Activated CD4-positive, alpha-beta T cell treated with anti-CD3 and anti-CD28 coated beads, Interleukin-2, Interleukin-6, amounts not matched to agents 100 ng/mL and 50 ng/mL, durations not matched to agents 16 hours and 8 hours (primary cell): ENCODE data around the gene AP5S1.
"Not testable (repeated sequence)": the region's sequence is repeated elsewhere in the genome, so short reads cannot be mapped to it uniquely, and the experiment has no call there.

Experiments used
- DNase-seq: peaks from one replicate; pipeline ENCODE4 v3.0.0-alpha.2; 2020

The AP5S1 gene

DNA sequence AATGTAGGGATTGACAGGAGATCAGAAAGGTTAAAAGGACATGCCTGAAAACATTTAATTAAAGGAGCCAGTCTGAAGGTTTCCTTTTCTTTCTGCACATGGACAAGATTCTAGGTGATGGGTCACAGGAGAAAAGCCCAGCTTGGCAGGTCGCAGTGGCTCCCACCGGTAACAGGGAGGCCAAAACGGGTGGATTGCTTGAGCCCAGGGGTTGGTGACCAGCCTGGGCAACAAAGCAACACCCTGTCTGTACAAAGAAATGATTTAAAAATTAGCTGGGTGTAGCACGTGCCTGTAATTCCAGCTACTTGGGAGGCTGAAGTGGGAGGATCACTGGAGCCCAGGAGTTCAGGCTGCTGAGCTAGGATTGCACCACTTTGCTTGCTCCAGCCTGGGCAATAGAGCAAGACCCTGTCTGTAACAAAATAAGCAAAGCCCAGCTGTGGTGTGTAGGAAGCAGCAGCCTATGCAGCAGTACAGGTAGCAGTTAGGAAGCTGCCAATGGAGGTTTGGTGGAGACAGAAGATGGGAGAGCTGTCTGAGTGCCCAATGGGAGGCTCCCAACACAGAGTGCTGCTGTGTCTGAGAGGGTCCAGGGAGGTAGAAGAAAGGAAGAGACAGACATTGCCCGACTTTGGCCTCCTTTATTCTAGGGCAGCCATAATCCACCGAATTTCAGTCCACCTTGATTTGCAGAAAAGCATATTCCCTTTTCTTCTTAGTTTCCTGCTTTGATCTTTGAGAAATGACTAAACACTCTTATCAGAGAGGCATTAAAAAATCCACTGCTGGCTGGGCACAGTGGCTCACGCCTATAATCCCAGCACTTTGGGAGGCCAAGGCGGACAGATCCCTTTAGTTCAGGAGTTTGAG, 7.1 kb upstream of the AP5S1 start:
- DNase-seq, result no peak

DNA sequence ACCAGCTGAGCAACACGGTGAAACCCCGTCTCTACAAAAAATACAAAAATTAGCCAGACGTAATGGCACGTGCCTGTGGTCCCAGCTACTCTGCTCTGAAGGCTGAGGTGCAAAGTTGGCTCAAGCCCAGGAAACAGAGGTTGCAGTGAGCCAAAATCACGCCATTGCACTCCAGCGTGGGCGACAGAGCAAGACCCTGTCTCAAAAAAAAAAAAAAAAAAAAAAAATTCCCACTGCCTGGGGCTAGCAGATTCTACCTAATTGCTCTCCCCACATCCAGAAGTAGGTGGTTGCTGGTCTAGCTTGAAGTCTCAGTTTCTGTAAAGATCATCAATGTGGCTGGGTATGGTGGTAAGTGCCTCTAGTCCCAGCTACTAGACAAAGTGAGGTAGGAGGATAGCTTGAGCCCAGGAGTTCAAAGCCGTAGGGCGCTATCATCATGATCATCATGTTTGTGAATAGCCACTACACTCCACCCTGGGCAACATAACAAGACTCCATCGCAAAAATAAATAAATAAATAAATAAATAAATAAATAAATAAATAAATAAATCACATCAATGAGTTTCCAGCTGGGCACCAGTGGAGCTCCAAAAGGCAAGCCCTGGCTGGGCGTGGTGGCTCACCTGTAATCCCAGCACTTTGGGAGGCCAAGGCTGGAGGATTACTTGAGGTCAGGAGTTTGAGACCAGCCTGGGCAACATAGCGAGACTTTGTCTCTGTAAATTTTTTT, 6.3 kb upstream of the AP5S1 start:
- no peak for DNase-seq

DNA sequence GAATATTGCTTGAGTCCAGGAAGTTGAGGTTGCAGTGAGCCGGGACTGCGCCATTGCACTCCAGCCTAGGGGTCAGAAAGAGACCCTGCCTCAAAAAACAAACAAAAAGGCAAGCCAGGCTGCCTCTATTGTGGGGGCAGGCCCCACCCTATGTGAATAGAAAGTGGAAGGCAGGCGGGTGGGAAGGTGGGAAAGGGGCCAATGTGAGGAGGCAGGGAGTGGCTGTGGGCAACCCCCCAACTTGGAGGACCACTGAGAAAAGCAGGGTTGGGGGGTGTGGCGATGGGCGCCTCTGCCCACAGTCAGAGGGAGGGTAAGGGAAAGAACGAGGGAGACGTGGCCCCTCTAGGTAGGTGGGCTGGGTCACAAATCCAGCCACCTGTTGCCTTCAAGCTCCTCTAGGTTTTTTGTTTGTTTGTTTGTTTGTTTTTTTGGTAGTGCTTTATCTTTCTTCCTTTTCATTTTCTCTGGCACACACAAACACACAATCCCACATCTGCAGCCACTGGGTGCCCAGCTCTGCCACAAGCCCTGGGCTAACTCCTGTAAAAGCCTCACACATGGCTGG, 5.3 kb upstream of the AP5S1 start:
- DNase-seq, result no peak

DNA sequence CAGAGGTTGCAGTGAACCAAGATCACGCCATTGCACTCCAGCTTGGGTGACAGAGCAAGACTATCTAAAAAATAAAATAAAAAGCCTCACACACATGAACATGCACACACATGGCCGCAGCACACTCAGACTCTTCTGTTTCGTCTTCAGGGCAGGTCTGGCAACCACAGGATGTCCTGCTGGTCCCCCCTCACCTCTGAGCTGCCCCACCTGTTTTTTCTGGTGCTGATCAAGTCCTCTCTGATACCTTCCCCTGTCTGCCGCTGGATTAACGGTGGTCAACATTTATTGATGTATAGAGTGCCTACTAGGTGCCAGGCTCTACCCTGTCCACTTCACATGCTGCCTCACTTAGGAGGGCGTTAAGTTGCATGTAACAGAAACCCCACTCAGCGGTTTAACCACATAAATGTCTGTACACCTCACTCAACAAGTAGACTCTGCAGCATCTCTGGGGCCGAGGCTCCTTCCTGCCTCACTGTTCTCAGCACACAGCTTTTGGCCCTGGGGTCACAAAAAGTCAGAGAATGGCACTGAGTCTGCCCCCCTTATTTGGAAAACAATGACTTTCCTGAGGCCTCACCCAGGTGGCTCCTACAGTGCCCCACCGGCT, 4.5 kb upstream of the AP5S1 start:
- peak; percentile 56 for DNase-seq

DNA sequence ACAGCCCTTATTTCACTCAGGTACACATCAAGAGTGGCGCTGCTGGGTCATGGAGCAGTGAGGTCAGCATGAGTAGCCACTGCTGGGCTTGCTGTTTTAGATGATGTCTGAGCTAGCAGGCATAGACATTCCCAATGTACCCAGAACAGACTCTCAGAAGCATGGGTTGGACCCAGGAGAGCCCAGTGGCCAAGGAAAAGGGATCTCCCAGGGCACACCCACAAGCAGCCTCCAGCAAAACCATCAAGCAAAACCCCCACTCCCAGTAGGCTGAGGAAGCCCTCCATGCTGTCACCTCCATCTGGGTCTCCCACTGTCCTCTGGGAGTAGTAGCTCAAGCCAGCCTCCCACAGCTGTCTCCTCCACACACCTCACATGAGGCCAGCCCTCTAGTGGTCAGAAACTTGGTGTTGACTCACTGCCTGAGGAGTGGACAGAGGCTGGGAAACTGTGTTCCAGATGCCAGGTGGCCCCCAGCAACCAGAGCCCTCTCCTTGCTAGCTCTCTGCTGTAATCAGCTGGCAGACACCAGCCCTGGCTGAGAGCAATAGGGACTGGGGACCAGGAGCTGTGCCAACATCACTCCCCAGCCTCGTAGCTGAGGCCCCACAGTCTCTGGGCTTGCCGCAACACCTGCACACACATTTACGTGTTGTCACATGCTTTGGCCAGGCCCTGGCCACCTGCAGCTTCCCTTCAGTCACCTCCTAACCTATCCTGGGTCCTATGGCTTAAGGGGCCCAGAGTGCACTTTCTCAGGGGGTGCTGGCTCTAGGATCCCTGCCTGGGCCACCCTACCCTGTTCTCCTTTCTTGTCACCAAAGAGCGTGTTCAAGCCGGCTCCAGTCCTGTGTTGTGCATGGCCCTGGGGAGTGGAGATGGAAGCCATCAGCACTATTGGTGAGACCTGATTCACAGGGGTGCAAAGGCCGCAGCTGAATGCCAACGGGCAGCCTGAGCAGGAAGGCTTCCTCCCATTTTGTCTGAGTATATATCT, 1.9 kb upstream of the AP5S1 start:
- DNase-seq, result peak; percentile 36

DNA sequence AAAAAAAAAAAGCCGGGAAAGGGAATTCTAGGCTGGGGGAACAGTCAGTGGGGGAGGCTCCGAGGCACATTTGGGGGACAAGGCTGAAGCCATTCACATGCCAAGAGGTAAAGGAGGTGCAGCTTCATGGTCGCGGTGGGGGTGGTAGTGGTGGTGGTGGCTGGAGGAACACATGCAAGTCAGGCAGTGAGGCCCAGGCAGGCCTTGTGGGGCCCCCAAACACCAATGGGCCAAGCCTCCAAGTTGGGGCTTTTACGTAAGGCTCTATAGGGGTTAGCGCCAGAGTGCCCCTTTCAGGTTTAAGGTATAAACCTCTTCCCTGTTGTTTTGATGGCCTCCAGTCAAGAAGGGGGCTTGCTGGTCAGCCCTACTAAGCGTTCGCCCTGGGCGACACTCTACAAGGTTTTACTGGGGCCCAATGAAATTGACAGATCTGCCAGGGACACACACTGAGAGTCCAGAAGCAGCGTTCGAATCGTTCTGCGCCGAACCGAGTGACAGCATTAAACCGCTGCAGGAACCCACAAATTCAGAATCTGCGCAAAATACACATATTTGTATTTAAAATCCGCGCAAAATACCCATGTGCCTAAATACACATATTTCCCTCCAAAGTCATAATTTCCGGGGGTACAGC, 818 bp upstream of the AP5S1 start:
- no peak for DNase-seq

DNA sequence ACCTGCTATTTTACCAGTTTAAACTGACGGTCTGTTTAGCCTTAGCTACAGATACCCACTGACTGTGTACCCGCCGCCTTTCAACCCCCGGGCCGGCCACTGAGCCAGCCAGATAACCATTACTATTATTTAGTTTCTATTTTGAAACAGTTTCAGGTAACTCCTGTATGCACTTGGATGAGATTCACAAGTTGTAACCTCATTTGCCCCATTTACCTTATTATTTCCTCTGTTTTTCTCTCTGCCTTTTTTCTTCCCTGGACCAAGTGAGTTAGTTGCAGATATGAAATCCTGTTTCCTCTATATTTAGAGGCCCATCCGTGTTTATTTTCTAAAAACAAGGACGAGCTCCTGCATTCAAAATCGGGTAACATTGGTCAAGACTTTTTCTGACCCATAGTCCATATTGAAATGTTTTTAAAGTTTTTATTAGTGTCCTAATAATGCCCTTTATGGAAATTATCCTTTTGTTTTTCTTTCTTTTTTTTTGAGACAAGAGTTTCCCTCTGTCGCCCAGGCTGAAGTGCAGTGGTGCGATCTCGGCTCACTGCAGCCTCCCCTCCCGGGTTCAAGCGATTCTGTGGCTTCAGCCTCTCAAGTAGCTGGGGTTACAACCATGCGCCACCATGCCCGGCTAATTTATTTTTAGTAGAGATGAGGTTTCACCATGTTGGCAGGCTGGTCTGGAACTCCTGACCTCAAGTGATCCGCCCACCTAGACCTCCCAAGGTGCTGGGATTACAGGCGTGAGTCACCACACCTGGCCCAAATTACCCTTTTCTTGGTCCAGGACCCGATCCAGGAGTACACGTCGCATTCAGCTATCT, 767 bp downstream of the AP5S1 start:
- no peak for DNase-seq

DNA sequence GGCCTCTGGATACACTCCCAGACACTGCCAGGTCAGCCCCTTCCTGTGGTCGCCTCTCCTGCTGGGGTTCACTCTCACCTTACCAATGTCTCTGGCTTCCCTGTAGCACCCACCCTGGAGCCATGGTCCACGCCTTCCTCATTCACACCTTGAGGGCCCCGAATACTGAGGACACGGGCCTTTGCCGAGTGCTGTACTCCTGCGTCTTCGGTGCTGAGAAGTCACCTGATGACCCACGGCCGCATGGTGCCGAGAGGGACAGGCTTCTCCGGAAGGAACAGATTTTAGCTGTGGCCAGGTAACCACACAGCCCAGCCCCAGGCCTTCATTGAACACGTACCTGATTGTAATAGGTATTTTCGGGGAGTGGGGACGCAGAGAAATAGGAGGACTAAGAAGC, 1.6 kb downstream of the AP5S1 start:
- DNase-seq, result no peak

DNA sequence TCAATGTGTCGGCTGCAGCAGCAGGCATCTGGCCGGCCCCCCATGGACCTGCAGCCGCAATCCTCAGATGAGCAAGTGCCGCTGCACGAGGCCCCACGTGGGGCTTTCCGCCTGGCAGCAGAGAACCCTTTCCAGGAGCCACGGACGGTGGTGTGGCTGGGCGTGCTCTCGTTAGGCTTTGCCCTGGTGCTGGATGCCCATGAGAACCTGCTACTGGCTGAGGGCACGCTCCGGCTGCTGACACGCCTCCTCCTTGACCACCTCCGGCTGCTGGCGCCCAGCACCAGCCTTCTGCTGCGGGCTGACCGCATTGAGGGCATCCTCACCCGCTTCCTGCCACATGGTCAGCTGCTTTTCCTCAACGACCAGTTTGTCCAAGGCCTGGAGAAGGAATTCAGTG, 3.5 kb downstream of the AP5S1 start:
- DNase-seq, result no peak

DNA sequence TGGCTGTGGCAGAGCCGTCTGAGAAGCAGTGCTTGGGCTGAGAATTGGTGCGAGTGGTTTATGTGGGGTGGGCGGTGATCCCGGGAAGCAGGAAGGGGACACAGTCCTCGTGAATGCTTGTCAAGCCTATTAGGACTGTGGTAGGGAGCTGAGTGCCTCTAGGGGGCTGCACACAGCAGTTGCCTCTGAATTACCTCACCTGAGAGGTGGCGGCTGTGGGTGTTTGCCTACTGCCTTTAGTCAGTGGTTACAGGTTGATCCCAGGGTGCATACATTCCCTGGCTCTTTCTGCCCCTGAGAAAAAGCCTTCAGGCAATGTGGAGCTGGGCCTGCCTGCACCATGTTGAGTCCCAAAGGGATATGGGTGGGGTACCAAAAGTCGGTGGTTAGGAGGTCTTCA, 5.2 kb downstream of the AP5S1 start:
- no peak for DNase-seq

DNA sequence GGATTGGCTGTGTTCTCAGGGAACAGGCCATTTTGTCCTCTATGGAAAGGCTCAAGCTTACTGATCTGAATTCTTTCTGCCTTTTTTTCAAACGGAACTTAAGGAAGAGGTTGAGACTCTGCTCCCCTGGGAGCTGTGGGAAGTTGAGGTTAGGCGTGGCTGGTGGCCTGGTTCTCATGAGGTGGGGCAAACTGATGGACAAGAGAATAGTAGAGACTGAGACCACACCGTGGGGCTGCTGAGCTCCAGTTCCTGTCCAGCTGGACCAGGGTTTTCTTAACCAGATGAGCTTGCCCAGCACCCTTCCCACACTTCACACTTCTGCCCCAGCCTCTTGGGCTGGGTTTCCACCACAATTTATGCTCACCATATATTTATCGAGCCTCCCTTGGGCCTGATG, 6.1 kb downstream of the AP5S1 start:
- no peak for DNase-seq

DNA sequence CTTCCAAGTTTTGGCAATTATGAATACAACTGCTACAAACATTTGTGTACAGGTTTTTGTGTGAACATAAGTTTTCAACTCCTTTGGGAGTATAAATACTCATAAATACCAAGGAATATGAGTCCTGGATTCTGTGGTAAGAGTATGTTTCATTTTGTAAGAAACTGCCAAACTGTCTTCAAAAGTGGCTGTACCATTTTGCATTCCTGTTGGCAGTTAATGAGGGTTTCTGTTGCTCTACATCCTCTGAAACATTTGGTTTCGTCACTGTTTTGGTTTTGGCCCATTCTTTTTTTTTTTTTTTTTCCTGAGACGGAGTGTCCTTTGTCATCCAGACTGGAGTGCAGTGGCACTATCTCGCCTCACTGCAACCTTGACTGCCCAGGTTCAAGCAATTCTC, 8.5 kb downstream of the AP5S1 start:
- DNase-seq, result no peak

DNA sequence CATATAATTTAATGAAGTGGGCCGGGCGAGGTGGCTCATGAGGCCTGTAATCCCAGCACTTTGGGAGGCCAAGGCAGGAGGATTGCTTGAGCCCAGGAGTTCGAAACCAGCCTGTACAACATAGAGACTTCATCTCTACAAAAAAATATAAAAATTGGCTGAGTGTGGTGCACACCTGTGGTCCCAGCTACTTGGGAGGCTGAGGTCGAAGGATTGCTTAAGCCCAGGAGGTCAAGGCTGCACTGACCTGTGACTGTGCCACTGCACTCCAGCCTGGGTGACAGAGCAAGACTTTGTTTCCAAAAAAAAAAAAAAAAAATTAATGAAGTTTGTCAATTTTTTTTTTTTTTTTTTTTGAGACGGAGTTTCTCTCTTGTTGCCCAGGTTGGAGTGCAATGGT, 9.5 kb downstream of the AP5S1 start:
- not testable (repeated sequence) for DNase-seq

DNA sequence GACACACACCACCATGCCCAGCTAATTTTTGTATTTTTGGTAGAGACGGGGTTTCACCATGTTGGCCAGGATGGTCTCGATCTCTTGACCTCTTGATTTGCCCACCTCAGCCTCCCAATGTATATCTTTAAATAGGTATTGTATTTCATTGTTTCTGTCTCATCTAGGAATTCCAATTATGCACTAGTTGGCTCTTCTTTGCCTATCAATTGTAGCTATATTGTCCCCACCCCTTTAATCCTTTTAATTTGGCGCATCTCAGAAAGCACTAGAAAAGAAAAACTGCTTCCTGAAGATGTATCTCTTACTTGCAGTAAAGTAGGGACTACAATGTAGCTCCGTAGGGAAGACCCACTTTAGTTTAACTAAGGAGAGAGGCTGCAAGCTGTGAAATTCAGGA, 15.8 kb downstream of the AP5S1 start:
- DNase-seq, result no peak

DNA sequence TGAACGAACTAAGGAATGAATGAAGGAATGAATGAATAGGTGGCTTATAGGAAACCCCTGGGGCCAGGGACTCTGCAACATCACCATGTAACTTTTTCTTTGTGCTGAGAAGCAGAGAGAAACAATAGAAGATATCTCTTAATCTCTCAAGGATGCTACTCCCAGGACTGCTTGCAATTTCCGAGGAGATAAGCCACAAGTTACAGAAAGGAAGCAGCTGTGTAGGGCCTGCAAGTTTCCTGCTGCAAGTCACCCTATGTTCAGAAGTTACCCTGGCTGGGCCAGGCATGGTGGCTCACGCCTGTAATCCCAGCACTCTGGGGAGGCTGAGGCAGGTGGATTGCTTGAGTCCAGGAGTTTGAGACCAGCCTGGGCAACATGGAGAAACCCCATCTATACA, 19.0 kb downstream of the AP5S1 start:
- no peak for DNase-seq

DNA sequence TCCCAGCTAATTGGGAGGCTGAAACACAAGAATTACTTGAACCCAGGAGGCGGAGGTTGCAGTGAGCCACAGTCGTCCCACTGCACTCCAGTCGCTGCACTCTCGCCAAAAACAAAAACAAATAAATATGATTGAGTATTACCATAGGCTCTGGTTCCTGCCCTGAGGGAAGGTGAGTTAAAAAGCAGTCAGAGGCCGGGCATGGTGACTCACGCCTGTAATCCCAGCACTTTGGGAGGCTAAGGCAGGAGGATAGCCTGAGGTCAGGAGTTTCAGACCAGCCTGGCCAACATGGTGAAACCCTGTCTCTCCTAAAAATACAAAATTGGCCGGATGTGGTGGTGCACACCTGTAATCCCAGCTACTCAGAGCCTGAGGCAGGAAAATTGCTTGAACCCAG, 19.9 kb downstream of the AP5S1 start:
- not testable (repeated sequence) for DNase-seq

DNA sequence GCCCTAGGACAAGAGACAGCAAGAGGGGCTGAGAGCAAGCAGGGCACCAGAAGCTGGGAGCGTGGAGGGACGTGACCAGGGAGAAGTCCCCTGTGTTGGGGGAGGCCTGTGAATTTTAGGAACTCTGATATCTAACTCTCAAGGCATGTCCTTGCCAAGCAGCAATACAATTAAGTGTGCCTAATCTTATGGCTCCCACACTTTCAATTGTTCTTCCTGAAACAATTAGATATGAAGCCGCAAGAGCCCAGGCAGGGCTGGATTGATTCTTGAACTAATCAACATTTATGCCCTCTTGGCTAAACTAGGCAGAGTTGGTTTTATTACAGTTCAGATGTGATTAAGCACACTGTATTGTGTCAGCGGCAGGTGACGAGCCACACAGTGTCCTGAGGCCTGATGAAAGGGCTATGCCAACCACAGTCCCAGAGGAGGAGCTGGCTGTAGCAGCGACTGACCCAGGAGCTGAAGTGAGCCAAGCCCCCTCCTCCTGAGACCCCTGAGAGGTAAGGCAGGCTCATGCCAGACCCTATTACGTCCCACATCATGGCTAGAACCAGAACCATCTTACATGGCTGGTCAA, 22.1 kb downstream of the AP5S1 start:
- DNase-seq, result no peak

DNA sequence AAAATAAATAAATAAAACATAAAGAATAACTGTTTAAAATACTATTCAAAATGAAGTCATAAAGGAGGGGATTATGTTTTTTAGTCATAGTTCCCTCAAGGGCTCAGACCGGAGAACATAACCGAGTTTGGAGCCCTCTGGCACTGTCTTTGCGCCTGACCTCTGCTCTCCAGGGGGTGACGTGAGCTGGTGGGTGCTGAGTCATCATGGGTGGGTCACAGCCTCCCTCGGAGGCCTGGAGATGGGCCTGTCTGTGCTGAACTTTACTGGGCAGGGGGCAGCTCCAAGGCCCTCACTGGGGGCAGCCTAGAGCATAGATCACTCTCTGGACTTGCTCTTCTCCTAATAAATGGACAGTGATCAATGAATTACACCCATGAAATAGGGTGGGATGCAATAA, 23.1 kb downstream of the AP5S1 start:
- DNase-seq, result no peak

DNA sequence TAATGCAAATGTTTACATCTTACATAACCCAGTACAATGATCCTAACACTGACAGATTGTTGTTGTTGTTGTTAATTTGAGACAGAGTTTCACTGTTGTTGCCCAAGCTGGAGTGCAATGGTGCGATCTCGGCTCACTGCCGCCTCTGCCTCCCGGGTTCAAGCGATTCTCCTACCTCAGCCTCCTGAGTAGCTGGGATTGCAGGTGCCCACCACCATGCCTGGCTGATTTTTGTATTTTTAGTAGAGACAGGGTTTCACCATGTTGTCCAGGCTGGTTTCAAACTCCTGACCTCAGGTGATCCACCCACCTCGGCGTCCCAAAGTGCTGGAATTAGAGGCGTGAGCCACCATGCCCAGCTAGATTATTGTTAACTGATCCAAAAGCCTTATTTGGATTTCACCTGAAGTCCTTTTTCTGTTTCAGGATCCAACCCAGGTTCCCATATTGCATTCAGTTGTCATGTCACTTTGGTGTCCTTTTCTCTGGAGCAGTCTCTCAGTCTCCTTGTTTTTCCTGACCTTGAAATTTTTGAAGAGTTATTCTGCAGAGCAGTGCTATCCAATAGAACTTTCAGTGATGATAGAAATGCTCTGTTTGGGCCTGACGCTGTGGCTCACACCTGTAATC, 23.8 kb downstream of the AP5S1 start:
- DNase-seq, result not testable (repeated sequence)

DNA sequence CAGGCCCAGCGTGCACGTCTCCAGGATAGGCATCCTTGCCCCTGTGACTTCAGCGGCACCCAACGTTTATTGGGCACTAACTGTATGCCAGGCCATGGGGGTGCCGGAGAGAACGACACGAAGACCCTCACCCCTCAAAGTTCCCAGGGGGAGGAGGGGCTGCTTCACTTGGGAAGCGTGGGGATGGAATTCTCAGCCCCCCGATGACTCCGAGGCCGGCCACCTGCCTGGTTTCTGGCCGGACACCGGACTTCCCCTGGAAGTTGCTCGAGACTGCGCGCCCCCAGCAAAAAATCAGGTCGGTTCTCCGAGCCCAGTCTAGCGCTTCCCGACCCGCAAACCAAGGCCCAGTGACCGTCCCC, 26.0 kb downstream of the AP5S1 start:
- no peak for DNase-seq
